Cardiac muscle cell (in vitro differentiated cells and primary cell): ENCODE measurements around the gene MBLAC1. TPM values are rescaled to one million over a fixed set of nuclear protein-coding genes. Genes with fewer than 3 reads are reported as not detected.

Source experiments
- DNase-seq, 2 donors: peaks; one replicate each; pipeline versions ENCODE4 v3.0.0 to v3.0.0-alpha.2; 2010 to 2017; ENCODE audit warnings: low read depth in 1 of 2, low spot score in 1 of 2
- H3K27ac ChIP-seq: fragments of 200-600 bp; sonication (generic); 2 replicates; pipeline ENCODE4 v1.5.1; 2016
- H3K27me3 ChIP-seq: fragments of 200-600 bp; sonication (generic); 2 replicates; pipeline ENCODE4 v1.6.0; 2016; ENCODE audit warnings: control low read depth
- H3K36me3 ChIP-seq: fragments of 200-600 bp; sonication (generic); 2 replicates; pipeline ENCODE4 v1.5.1; 2016; ENCODE audit warnings: control low read depth
- H3K4me1 ChIP-seq: fragments of 200-600 bp; sonication (generic); 2 replicates; pipeline ENCODE4 v1.8.1; 2017; ENCODE audit warnings: low read depth, mild to moderate bottlenecking, mixed run types
- H3K4me3 ChIP-seq: fragments of 200-600 bp; sonication (generic); 2 replicates; pipeline ENCODE4 v1.5.1; 2016; ENCODE audit warnings: mild to moderate bottlenecking
- H3K9me3 ChIP-seq: fragments of 200-600 bp; sonication (generic); 2 replicates; pipeline ENCODE4 v1.5.1; 2017; ENCODE audit warnings: low read depth, mild to moderate bottlenecking, control low read depth
- CTCF ChIP-seq: IDR thresholded peaks from 2 replicates; pipeline ENCODE4 v1.5.1; 2012; ENCODE audit warnings: low read depth, mild to moderate bottlenecking, low read length
- polyA plus RNA-seq: library from polyadenylated mRNA; unstranded; fragments of >200 nt; fragmentation: Nextera tagmentation; extraction: Ambion mirVana; gene quantifications from 2 replicates; pipeline ENCODE4 v1.2.1, GENCODE V29; 2016
- total RNA-seq: library from RNA; depleted of rRNA; stranded (reverse); fragments of >200 nt; gene quantifications from 2 replicates; pipeline ENCODE4 v1.2.3, GENCODE V29; 2016

MBLAC1 gene
- total and polyA plus RNA-seq, 2 experiments from 2014 or later = 3.7 to 5.1 TPM

GRCh38 chr7:100107125-100107737 is 19.5 kb upstream of the MBLAC1 start:
- no peak overlapping the region for H3K27ac ChIP-seq
- H3K36me3 ChIP-seq = peaks cover 33% of the 10 kb centered on the region
- no peaks in the 10 kb centered on the region for H3K27me3 ChIP-seq
- H3K4me3 ChIP-seq = no peak overlapping the region
- TF ChIP-seq CTCF = no peak
- DNase-seq = no peak
- no peaks in the 10 kb centered on the region for H3K4me1 ChIP-seq
- H3K9me3 ChIP-seq = no peaks in the 10 kb centered on the region

- Histone ChIP-seq H3K4me1 (no peaks in the 10 kb centered on the region), H3K36me3 (peaks cover 33% of the 10 kb centered on the region), H3K9me3 (no peaks in the 10 kb centered on the region), H3K27ac (no peak overlapping the region), H3K4me3 (no peak overlapping the region), H3K27me3 (no peaks in the 10 kb centered on the region)
- TF ChIP-seq CTCF = no peak
- no peak for DNase-seq
These were observed 18.9 kb upstream of the MBLAC1 start for GRCh38 chr7:100107890-100108289.

- peaks cover 33% of the 10 kb centered on the region for H3K36me3 ChIP-seq
These were observed 17.1 kb upstream of the MBLAC1 start for GRCh38 chr7:100109521-100110163.

GRCh38 chr7:100111156-100111555 is 15.6 kb upstream of the MBLAC1 start:
- no peak for DNase-seq
- H3K27ac ChIP-seq = no peak overlapping the region
- no peak for TF ChIP-seq CTCF
- no peaks in the 10 kb centered on the region for H3K27me3 ChIP-seq
- H3K4me1 ChIP-seq = no peaks in the 10 kb centered on the region
- no peak overlapping the region for H3K4me3 ChIP-seq
- peaks cover 32% of the 10 kb centered on the region for H3K36me3 ChIP-seq
- H3K9me3 ChIP-seq = no peaks in the 10 kb centered on the region

More at GRCh38 chr7:100109521-100110163, 17.1 kb upstream of the MBLAC1 start:
- Histone ChIP-seq H3K27ac (no peak overlapping the region), H3K27me3 (no peaks in the 10 kb centered on the region), H3K4me3 (no peak overlapping the region), H3K9me3 (no peaks in the 10 kb centered on the region), H3K4me1 (no peaks in the 10 kb centered on the region)
- TF ChIP-seq CTCF = no peak
- DNase-seq = no peak

GRCh38 chr7:100111914-100112313 is 14.9 kb upstream of the MBLAC1 start:
- DNase-seq = no peak
- Histone ChIP-seq H3K27me3 (no peaks in the 10 kb centered on the region), H3K27ac (no peak overlapping the region), H3K9me3 (no peaks in the 10 kb centered on the region), H3K4me1 (no peaks in the 10 kb centered on the region), H3K36me3 (peaks cover 27% of the 10 kb centered on the region), H3K4me3 (no peak overlapping the region)
- TF ChIP-seq CTCF = no peak
